Heart right ventricle (tissue), 16 donors: Measurements from ENCODE around the gene DDX4. TPM values are rescaled to one million over a fixed set of nuclear protein-coding genes. Genes with fewer than 3 reads are reported as not detected.

Source experiments
- ATAC-seq, 8 donors: fragments of 200-7000 bp; cut with Tn5 transposase; one replicate each; pipeline ENCODE4 v1.9.1; 2020; ENCODE audit warnings: mild to moderate bottlenecking in 8 of 8, moderate library complexity in 8 of 8, moderate number of reproducible peaks in 1 of 8
- DNase-seq, 2 donors: peaks; one replicate each; pipeline ENCODE4 v3.0.0-alpha.2; 2020
- H3K27ac ChIP-seq, 10 donors: fragments of 200-600 bp; sonication (generic) in 2 of 10; one replicate each; pipeline versions ENCODE4 v1.5.0 to v1.8.0; 2020 to 2022; ENCODE audit warnings: mild to moderate bottlenecking in 3 of 10
- H3K27me3 ChIP-seq, 7 donors: fragments of 200-600 bp; one replicate each; pipeline ENCODE4 v1.8.0; 2021 to 2022; ENCODE audit warnings: mild to moderate bottlenecking in 2 of 7
- H3K36me3 ChIP-seq, 9 donors: fragments of 200-600 bp; sonication (generic) in 1 of 9; one replicate each; pipeline versions ENCODE4 v1.5.0 to v1.8.0; 2020 to 2022; ENCODE audit warnings: mild to moderate bottlenecking in 2 of 9
- H3K4me1 ChIP-seq, 9 donors: fragments of 200-600 bp; sonication (generic) in 1 of 9; one replicate each; pipeline versions ENCODE4 v1.5.0 to v1.8.0; 2020 to 2022; ENCODE audit warnings: mild to moderate bottlenecking in 4 of 9
- H3K4me3 ChIP-seq, 10 donors: fragments of 200-600 bp; sonication (generic) in 2 of 10; one replicate each; pipeline versions ENCODE4 v1.5.0 to v1.8.0; 2020 to 2022; ENCODE audit warnings: mild to moderate bottlenecking in 7 of 10, moderate library complexity in 2 of 10
- H3K9me3 ChIP-seq, 11 donors: fragments of 200-600 bp in 10 of 11; sonication (generic) in 2 of 11; one replicate each; pipeline versions ENCODE4 v1.5.0 to v1.8.0; 2013 to 2022; ENCODE audit warnings: mild to moderate bottlenecking in 2 of 11, control low read depth in 1 of 11, moderate library complexity in 1 of 11
- WGBS, 2 donors: extraction: QIAGEN DNeasy Blood & Tissue Kit; methylation state at CpG; one replicate each; pipeline ENCODE4 v1.1.7; 2013; ENCODE audit warnings: inconsistent platforms in 1 of 2; 5-methylcytosine and 5-hydroxymethylcytosine counted together
- intact Hi-C, 10 donors: fragments of 100-400 bp; cut with DNase I; formaldehyde crosslinking; loops; one replicate each; pipeline versions ENCODE4 v1.11.1 to v1.14.2; 2022
- polyA plus RNA-seq, 2 donors: library from polyadenylated mRNA; stranded (reverse); fragments of 200-250 nt; gene quantifications; one replicate each; pipeline ENCODE4 v1.2.3, GENCODE V29; 2013
- total RNA-seq, 10 donors: library from RNA; stranded (reverse); fragmentation: NEBNext Ultra II Directional in 3 of 10; extraction: Animal tissue kit (Norgen Biotek cat#: 25700) in 3 of 10; gene quantifications; one replicate each; pipeline versions ENCODE4 v1.2.1 to v1.2.4, GENCODE V29; 2021 to 2023
- TF ChIP-seq, protein P1 (sequence below), 9 donors: fragments of 200-600 bp; sonication (generic) in 2 of 9; IDR thresholded peaks; one replicate each; pipeline versions ENCODE4 v1.5.0 to v1.8.0; 2021 to 2022; ENCODE audit warnings: antibody characterized with exemption in 9 of 9, mild to moderate bottlenecking in 5 of 9, moderate library complexity in 1 of 9
- donor health status: Arrhythmogenic right ventricular cardiomyopathy.
- donor health status: ischemic (EF 13 %, LVEDD 7.1; RV severe dilation, severe dysfunction).
- donor health status: healthy with polysubstance abuse.
- donor health status: DM: no; HTN: yes; CAD: no.
- donor health status: DM: no; HTN: no; CAD: no.
- donor health status: ischemic (EF 25% LVEDD 6.9; RV normal size, moderate dysfunction).
- donor health status: ischemic (EF 25% LVEDD 5.7; RV mildly dilated, moderate dysfunction).
- donor health status: healthy.
- donor health status: DM: yes; HTN: yes; CAD: no.
- donor health status: Ischemic cardiomyopathy.
- donor health status: ischemic (EF 35%, LVEDD 5.7; RV mildly dilated, moderate dysfunction).
- donor health status: nonischemic (EF 11% LVEDD 7.7; RV severe dilation, severe dysfunction).
- donor health status: DM: yes; HTN: yes; CAD: no.
- donor health status: PGD.
- donor health status: ischemic (EF 29% LVEDD 5.4; RV normal size, mild dysfunction).
- donor health status: nonischemic (EF 23%, LVEDD 6.1; RV moderate dilation, normal function).

Gene DDX4
- total and polyA plus RNA-seq, 12 donors = not detected

DNA sequence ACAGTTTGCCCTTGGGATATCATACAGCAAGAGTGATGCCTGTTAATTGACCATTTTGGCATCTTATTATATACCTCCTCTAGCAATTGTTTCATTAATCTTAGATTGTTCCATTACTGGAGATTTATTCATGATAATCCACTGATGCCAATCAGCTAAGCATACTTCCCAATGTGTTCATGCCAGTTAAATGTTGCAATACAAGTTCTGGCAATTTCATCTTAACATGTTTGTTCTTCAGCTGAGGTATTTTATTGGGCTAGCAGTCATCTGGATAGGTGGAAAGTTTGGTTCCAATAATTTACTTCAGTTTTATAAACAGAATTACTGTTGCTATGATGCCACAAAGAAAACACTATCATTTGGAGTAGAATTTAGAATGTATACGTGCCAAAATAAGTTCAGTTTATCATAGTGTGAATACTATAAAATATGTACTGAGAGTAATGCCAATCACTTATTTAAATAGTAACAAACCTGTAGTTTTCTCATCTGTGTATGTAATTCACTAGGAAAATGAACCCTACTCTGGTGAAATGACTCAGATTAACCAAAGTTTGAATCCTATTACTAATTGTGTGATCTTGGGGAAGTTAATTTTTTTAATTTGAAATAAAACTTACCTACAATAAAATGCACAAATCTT lies 85.4 kb downstream of the DDX4 start:
- H3K27me3 ChIP-seq = peaks cover 0 to 83% (median 57%) of the 10 kb centered on the region in 7 donors
- no peak overlapping the region for H3K27ac ChIP-seq
- 77 to 80% methylated on average over 1 of the region's 1 CpG for WGBS, 2 donors
- DNase-seq = no peak
- TF ChIP-seq, protein P1, sequence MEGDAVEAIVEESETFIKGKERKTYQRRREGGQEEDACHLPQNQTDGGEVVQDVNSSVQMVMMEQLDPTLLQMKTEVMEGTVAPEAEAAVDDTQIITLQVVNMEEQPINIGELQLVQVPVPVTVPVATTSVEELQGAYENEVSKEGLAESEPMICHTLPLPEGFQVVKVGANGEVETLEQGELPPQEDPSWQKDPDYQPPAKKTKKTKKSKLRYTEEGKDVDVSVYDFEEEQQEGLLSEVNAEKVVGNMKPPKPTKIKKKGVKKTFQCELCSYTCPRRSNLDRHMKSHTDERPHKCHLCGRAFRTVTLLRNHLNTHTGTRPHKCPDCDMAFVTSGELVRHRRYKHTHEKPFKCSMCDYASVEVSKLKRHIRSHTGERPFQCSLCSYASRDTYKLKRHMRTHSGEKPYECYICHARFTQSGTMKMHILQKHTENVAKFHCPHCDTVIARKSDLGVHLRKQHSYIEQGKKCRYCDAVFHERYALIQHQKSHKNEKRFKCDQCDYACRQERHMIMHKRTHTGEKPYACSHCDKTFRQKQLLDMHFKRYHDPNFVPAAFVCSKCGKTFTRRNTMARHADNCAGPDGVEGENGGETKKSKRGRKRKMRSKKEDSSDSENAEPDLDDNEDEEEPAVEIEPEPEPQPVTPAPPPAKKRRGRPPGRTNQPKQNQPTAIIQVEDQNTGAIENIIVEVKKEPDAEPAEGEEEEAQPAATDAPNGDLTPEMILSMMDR (IDR thresholded peaks at IDR 0.05) = no peak
- H3K9me3 ChIP-seq = no peaks in the 10 kb centered on the region
- H3K4me3 ChIP-seq = no peak overlapping the region
- H3K4me1 ChIP-seq = peaks cover 0 to 9% (median 6%) of the 10 kb centered on the region in 9 donors
- intact Hi-C loops = no loop called here
- no peak for ATAC-seq
- no peaks in the 10 kb centered on the region for H3K36me3 ChIP-seq

DNA sequence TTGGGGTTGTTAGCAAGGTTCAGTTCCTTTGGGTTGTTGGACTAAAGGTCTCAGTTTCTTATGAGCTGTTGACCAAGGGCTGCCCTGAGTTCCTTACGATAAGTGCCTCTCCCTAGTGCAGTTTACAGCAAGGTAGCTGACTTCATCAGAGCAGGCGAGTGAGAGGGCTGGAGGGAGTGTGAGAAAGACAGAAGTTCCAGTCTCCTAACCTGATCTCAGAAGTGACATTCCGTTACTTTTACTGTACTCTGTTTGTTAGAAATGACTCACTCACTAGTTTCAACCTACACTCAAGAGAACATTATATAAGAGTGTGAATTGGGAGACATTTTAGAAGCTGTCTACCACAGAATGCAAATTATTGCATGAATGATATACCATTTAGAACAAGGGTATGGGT lies 92.1 kb downstream of the DDX4 start:
- intact Hi-C loops = no loop called here
- WGBS, 2 donors = 92 to 93% methylated on average over 3 of the region's 3 CpGs

DNA sequence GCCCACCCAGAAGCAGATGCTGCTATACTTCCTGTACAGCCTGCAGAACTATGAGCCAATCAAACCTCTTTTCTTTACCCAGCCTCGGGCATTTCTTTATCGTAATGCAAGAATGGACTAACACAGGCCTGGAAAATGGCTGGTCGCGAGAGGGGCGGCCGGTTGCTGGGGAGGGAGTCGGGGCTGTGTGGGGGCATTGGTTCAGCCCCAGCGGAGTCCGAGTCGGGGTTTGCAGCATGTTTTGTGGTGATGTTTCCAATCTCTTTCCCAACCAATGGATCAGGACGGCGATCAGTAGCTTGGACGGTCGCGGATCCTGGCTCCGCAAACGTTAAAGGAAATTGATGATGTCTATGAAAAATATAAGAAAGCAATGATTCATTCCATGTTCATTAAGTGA lies 94.6 kb downstream of the DDX4 start:
- Histone ChIP-seq H3K27ac (no peak overlapping the region), H3K27me3 (peaks cover 0 to 15% (median 0%) of the 10 kb centered on the region in 7 donors), H3K9me3 (peaks cover 0 to 5% (median 0%) of the 10 kb centered on the region in 11 donors), H3K36me3 (no peaks in the 10 kb centered on the region), H3K4me3 (no peak overlapping the region), H3K4me1 (no peaks in the 10 kb centered on the region)
- intact Hi-C loops = no loop called here
- ATAC-seq (no peak), DNase-seq (no peak)
- TF ChIP-seq, protein P1 (IDR thresholded peaks at IDR 0.05) = no peak
- WGBS, 2 donors = 96 to 98% methylated on average over 17 of the region's 17 CpGs

More for the DNA sequence above, 92.1 kb downstream of the DDX4 start:
- H3K27ac ChIP-seq = no peak overlapping the region
- no peaks in the 10 kb centered on the region for H3K4me1 ChIP-seq
- DNase-seq (no peak), ATAC-seq (no peak)
- no peaks in the 10 kb centered on the region for H3K36me3 ChIP-seq
- TF ChIP-seq, protein P1 (IDR thresholded peaks at IDR 0.05) = no peak
- no peak overlapping the region for H3K4me3 ChIP-seq
- peaks cover 0 to 5% (median 0%) of the 10 kb centered on the region in 11 donors for H3K9me3 ChIP-seq
- peaks cover 0 to 35% (median 7%) of the 10 kb centered on the region in 7 donors for H3K27me3 ChIP-seq

DNA sequence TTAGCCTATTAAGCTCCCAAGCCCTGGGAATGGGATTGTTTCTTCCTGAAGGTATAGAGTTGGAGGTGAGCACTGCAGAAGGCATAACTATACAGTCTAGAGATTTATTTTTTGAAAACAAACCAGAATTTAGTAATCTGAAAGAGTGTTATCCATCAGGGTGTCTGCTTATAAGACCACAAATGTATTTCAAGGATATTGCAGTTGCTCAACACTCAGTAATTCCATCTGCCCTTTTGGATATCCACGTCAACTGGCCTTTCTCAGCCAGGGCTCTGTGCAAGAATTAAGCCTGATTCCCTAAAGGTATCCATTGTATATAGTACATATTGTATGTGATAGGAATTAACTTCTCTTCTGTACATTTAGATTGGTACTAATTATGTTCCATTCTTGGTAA lies 98.3 kb downstream of the DDX4 start:
- peaks cover 0 to 8% (median 0%) of the 10 kb centered on the region in 7 donors for H3K27me3 ChIP-seq
- no peak for ATAC-seq
- no peak for DNase-seq
- H3K4me1 ChIP-seq = no peaks in the 10 kb centered on the region
- intact Hi-C loops = no loop called here
- H3K36me3 ChIP-seq = no peaks in the 10 kb centered on the region
- WGBS, 2 donors = 87 to 89% methylated on average over 1 of the region's 1 CpG
- TF ChIP-seq, protein P1 (IDR thresholded peaks at IDR 0.05) = no peak
- peaks cover 0 to 5% (median 0%) of the 10 kb centered on the region in 11 donors for H3K9me3 ChIP-seq
- no peak overlapping the region for H3K4me3 ChIP-seq
- no peak overlapping the region for H3K27ac ChIP-seq
